ENCODE measurements around the gene TREM1.
"Not testable (repeated sequence)": the region's sequence is repeated elsewhere in the genome, so short reads cannot be mapped to it uniquely, and the experiment has no call there.

TREM1 gene

DNA sequence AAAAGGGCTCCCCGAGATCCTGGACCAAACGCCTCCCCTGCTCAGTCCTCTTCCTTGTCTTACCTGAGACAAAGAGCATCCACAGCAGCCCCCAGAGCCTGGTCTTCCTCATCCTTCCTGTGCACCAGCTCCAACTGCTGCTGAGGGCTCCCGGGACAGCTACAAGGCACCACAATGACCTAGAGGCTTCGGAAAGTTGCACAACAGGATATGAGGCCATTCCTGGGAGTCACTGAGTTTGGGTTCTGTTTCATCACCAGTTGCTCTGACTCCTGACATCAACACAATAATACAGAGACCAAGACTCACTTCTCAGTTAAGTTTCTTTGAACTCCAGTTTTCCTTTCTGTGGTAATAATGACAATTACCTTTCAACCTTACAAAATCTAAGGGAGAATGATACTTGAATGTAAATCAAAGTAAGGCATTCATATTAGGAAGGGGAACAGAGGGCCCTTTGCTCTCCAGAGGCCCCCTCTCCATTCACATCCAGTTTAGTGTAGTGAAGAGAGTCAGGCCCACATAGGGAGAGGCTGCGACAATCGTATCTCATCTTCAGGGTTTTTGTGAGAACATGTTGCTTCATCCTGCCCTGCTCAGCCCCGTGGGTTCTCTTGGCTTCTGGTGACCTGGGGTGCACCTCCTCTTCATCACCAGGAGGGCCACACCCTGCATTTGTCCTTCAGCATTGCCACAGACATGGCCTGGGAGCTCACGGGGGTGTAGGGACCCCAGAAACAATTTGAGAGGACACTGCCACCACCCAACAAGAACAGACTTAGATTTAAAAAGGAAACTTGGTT lies at the start of gene TREM1:
Gene TREM1, minus strand, starts transcription at position 139 of the 803 bp plus-strand sequence. Its CDS starts 27 bp downstream, at position 112.
- no peak for DNase-seq

DNA sequence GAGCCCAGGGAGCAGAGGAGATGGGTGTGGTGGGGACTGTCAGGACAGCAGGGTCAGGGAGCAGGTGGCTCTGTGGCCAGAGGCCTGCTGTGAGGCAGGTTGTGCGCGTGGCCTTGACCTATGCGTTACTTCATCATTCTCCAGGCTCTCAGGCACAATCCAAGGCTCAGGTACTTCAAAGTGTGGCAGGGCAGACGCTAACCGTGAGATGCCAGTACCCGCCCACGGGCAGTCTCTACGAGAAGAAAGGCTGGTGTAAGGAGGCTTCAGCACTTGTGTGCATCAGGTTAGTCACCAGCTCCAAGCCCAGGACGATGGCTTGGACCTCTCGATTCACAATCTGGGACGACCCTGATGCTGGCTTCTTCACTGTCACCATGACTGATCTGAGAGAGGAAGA lies 49.5 kb upstream of the TREM1 start:
- no peak for DNase-seq

DNA sequence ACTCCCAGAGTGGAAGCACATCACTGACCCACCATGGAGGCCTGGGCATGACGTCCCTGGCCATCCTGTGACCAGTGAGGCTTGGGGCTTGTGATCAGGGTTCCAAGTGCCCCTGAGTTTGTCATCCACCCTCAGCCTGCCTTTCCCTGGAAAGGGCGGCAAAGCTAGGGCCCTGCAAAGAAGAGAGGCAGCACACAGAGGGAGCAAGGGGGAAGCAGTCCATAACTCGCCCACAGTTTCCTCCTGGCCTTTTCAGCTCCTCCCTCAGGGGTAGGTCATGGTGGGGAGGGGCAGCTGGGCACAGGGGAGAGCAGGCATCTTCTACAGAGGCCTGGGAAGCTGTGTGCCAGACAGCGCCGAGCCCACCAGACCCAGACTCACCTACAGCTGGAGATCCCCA lies 48.8 kb upstream of the TREM1 start, which contains the start of gene NCR2:
Gene NCR2, plus strand, starts transcription at position 313 of the 400 bp plus-strand sequence. CDS start 269 bp downstream, outside the sequence.
- DNase-seq = no peak

DNA sequence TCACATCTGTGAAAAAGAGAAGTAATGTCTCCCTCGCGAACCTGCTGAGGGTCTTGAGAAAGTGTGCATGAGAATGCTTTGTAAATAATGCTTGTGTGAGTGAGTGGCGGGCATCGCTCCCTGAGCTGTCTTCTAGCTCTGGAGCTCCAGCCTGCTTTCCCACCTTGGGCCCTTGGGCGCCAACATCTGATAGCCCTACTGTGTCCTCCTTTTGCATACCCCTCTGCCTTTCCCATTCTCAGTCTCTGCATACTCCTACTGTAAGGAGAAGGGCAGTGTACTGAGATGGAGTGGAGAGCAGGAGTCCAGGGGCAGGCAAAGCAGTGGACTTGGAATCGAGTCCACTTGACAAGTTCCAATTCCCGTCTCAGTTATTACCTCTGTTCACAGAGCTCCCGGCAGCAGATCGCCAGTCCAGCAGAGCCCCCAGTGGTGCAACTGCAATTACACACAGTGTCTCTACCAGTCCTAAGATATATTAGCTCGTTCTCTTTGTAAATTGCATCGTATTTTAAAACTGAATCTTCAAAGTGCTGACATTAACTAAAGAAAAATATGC lies 48.1 kb upstream of the TREM1 start:
- DNase-seq = no peak

DNA sequence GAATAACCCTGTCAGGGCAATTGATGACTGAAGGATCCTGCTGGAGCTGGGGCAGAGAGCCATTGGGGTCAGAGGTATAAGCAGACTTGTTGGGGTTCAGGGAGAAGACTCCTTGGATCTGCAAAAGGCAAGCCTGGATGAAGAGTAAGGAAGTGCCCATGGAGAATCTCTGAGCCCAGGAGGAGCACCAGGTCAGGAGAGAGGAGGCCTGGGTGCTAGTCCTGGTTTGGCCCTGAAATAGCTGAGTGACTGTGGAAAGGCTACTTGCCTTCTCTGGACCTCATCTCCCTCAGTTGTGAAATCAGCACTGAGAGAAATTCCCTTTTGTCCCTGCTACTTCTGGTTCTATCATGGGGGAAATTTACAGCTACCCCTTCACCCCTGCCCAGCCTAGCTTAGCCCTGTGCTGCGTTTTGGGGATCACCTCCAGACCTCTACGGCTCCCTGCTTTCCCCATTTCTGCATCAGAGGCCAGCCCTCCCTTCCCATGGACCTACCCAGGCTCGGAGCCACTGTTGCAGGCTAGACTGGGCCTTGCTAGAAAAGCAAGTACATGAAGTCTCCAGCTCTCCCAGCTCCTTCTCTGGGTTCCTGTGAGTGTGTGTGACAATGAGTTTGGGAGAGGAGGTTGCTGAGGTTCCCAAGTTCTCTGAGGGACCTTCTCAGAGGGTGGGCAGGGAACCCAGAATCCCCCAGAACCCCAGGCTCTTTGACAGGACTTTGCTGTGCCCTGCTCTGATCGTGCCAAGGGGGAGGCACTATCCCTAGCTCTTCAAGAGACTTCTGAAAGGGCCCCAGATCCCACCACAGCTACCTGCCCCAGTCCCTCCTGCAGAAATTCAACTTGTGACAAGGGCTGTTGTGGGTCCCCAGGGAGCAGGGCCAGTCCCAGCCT lies 46.6 kb upstream of the TREM1 start:
- no peak for DNase-seq

DNA sequence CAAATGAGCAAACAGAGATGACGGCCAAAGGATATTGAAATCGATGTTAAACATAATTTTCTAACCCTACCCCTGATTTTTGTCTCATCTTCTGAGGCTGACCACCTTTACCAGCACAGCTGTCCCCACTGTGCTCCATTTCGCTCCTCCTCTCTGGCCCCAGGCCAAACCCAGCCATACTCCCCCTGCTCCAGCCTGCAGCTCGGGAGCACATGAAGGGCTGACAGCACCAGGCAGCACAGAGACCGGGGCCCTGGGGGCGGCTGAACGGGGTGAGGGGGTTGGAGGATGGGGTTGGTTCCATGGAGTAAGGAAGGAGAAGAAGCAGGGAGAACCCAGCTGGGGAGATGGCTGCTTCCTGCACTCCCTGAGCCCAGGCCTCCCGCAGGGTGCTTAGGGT lies 45.8 kb upstream of the TREM1 start:
- DNase-seq = no peak

DNA sequence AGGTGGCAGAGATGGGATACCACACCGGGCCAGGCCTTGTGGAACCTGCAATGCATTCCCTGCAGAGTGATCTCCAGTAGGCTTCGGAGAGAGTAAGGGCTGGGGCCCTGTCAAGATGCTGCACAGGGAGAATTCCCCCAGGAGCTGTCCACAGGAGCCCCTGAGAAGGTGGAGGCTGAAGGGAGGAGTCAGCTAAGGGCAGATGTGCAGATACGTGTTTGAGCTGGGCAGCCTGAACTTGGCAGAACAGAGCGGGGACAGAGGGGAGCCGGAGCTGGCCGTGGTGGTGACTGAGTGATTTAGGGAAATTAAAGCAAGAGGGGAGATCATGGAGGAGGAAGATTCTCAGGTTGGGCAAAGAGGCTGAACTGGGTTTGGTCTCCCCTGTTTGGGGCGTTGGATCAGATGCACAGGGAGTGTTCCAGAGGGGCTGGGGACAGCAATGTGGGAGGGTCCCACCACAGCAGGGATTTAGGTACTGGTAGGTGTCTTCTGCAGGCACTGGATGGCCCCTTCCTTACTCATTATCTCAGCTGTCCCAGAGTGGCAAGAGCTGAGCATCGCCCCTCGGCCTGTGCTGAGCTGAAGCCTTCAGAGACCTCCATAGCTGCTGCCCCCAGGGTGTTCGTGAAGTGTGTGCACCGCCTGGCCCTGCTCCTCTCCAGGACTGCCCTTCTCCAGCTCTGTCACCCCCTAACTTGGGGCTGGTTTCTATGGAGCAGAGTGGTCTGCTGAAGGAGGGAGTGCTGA lies 45.1 kb upstream of the TREM1 start:
- no peak for DNase-seq

DNA sequence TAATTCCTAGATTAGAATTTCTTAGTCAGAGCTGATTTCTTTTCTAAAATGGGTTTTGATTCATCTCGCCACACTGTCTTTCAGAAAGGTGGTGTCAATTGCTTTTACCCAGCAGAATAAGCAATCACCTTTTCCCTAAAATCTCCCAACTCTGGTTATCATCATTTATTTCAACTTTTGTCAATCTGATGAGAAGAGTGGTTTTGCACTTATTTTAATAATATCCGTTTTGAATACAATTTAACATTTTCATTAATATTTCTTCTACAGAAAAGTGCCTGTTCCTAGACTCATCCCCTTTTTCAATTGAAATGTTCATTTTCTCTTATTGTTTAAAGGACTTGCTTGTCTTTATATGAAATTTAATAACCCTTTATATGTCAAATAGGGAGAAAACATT lies 40.7 kb upstream of the TREM1 start:
- no peak for DNase-seq

DNA sequence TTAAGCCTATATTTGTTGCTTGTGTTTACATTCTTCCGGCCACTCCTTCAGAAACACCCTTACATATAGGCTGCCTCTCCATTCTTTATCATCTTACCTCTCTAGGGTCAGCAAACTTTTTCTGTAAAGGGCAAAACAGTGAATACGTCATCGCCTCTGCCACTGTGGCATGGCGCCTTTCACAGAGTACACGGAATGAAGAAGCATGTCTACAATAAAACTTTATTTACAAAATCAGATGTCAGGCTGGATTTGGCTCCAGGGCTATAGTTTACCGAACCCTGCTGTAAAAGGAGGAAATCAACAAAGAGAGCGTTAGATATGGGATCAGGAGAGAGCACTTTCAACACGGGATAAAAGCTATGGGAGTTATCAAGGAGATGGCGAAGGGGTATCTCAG lies 39.6 kb upstream of the TREM1 start:
- no peak for DNase-seq

DNA sequence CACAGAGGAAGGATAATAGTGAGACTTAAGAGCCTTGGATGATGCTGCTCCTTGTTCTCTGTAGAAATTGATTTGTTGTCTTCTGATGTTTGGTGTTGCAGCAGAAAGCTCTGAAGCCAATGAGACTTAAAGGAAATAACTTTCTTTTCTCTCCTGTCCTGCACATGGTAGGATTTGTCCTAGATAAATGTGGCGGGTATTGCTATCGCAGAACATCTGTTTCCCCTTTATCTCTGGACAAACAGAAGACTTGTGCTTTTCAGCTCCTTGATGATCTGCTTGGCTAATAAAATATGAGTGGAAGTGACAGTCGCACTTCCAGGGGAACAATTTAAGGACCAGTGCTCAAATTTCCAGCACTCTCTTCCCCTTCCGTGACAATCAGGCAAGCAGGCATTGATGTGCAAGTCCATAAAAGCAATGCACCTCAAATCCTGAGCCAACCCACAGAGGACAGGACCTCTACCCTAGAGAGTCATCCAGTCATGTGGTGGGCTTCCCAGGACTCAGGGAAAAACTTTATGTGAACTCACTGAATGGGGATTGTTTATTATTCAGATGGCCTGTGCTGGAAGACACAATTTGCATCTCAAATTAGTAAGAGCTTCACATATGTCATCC lies 39.1 kb upstream of the TREM1 start:
- DNase-seq = peak in 1 of 2 experiments; percentile 46

DNA sequence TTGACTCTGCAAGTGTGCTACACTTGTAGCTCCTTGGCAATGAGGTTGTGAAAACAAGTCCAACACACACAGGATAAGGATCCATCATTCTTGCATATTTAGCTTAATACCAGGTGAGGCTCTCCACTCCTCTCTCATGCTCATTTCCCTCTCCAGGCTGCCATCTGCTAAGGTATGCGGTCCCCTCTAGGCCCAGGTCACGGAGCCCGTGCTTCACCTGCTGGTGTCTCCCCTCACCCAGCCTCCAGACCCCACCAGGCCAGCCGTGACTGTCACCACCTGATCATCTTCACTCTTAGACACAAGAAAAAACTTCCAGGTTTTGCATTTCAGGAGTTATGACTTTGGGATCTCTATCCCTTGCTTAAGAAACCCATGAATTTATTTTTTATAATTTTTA lies 34.7 kb upstream of the TREM1 start:
- DNase-seq = no peak

DNA sequence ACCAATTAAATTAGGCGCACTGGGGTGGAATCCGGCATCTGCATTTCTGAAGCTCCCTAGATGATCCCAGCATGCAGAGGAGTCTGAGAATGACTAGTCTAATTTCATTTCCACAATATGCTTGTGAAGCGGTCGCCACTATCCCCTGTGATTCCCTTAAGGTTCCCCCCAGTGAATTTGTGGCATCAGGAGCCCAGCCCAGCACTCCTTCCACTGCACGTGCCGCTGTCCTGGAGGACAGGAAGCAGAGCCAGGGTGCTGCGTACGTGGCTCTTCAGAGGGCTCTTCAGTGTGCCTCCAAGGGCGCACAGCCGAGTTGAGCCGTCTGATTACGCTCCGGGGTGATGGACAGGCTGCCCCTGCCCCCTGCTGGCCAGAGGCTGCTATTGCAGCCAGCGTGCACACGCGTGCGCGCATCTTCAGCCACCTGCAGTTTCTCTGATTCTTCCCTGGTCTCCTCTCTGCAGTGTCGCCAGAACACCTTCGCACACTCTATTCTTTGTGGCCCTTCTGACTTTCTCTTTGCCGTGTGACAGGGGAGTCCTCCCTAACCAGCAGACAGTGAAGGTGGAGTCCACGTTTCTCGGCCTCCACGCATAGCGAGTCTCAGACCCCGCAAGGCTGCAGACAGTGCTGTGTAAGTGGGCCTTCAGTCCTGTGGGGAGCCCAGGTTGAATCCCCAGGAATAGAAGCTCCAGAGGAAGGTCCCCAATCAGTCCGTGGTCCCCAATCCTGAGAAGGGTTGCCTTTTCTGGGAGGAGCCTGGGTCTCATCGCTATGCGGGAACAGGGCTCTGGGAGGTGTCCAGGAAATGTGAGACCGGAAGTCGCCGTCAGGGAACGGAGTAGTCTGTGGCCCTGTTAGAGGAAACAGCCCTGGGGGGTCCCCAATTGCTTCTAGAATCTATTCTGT lies 32.4 kb upstream of the TREM1 start:
- DNase-seq = peak; percentile 84 to 92

DNA sequence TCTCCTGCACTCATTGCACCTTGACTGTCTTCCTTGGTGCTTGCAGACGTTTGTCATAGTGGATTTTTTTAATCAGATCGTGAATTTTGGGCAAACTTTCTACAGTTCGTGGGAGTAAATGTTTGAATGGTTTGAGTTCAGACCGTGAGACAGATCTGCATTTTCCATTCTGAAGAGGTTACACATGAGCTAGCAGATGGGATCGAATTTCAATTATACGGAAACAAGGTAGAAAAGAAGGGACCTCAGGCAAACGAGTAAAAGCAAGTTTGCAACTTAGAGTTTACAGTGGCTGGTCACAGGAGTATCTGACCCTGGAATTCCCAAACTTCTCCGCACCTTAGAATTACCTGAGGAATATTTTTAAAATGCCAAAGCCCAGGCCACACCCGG lies 31.8 kb upstream of the TREM1 start:
- peak in 1 of 2 experiments; percentile 62 for DNase-seq

DNA sequence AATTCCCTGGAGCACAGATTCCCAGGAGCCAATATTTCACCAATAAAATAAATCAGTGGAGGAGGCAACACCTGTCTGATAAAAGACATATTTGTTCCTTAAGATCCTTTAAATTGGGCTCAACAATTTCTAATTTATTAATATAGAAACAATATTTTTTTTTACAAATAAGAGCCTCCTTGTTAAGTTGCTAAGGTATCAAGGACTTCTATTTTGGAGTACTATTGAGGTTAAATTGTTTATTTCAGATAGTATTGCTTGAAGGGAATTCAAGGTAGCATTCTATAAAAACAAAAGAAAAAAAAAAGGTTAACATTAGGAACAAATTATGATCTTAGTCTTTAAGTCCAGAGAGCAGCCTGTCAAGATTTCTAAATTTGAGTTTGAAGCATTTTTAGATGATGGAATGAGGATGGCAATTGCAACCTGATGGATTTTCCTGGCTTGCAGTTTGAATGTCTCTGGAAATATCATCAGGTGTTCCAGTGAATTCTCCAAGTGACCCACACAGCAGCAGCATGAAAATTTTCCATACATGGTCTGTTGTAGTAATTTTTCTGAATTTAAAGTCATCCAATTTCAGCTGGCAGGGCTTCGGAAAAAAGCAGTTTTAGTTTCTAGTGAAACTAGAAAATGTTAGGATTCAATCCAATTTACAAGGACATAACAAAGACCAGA lies 29.6 kb upstream of the TREM1 start:
- no peak for DNase-seq

DNA sequence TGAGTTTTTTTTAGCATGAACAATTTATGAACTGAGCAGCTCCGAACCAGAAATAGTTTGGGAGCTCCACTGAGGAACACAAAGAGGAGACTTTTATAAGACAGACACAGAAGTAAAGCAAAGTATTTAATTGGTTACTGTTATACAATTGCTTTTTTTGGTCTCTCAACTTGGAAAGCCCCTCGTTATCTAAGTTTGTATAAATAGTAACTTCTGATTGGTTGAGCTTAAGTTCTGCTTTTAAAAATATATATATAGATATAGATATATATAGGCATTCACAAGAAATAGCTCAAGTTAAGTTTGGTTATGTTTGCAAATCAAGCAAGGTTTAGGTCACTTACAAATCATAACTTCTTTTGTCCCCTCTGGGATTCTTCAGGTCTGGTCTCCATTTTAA lies 28.7 kb upstream of the TREM1 start:
- no peak for DNase-seq

DNA sequence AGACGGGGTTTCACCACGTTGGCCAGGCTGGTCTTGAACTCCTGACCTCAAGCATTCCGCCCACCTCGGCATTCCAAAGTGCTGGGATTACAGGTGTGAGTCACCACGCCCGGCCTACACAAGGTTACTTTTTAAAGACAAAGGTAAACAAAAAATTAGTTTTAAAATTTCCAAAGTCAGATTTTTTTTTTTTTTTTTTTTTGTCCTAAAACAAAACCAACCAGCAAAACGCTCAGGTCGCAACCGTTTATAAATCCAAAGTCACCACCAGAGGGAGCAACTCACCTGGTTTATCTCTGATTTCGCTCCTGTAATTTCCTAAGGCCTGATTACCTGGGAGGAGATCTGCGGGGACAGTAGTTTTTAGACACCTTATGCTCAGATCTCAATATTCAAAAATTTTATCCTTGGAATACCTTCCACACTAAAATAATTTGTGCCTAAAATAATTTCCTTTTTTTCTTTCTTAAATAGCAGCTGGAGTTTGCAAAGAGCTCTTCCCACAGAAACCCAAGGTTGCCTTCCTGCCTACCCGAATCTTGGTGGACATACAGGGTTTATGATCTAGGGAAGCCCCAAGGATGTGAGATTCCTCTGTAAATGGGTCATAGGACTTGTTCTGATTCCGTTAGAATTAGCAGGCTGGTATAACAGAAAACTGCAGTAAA lies 19.8 kb upstream of the TREM1 start:
- DNase-seq = peak in 1 of 2 experiments; percentile 67

DNA sequence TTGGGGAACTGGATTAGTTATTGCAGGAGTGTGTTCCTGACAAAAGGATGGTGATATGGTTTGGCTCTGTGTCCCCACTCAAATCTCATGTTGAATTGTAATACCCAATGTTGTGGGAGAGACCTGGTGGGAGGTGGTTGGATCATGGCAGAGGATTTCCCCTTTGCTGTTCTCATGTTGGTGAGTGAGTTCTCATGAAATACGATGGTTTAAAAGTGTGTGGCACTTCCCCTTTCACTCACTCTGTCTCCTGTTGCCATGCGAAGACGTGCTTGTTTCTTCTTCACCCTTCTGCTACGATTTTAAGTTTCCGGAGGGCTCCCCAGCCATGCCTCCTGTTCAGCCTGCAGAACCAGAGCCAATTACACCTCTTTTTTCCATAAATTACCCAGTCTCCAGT lies 16.2 kb upstream of the TREM1 start:
- DNase-seq = no peak

DNA sequence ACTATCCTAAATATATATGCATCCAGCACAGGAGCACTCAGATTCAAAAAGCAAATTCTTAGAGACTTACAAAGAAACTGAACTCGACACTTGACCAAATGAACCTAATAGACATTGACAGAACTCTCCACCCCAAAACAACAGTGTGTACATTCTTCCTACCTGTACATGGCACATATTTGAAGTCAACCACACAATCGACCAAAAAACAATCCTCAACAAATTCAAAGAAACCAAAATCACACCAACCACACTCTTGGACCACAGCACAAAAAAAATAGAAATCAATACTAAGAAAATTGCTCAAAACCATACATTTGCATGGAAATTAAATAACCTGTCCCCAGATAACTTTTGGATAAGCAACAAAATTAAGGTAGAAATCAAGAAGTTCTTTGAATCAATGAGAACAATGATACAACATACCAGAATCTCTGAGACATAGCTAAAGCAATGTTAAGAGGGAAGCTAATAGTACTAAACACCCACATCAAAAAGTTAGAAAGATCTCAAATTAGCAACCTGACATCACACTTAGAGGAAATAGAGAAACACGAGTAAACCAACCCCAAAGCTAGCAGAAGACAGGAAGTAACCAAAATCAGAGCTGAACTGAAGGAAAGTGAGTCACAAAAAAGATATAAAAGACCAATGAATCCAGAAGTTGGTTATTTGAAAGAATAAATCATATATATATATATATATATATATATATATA lies 12.5 kb upstream of the TREM1 start:
- DNase-seq = no peak

DNA sequence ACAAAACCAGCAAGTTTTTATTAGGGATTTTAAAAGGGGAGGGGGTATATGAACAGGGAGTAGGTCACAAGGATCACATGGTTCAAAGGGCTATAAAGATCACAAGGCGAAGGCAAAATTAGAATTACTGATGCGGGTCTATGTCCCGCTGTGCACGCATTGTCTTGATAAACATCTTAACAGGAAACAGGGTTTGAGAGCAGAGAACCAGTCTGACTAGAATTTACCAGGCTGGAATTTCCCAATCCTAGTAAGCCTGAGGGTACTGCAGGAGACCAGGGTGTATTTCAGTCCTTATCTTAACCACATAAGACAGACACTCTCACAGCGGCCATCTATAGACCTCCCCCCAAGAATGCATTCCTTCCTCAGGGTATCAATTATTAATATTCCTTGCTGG lies 10.8 kb upstream of the TREM1 start:
- DNase-seq = not testable (repeated sequence)

All from NCI-H524 (cell line).